Transverse colon (tissue), 3 donors: Measurements from ENCODE around the gene CRNN.

Experiments
- EP300 ChIP-seq: sonication (generic); formaldehyde crosslinking; IDR thresholded peaks from one replicate; pipeline ENCODE4 v1.6.1; 2017; ENCODE audit warnings: antibody characterized with exemption, low read depth
- TF ChIP-seq, protein P1 (sequence below), 5 experiments: fragments of 200-600 bp in 3 of 5; fragments of 450-650 bp in 2 of 5; sonication (generic) in 3 of 5; IDR thresholded peaks; 1 replicate in 2 of 5; 2 replicates in 3 of 5; pipeline ENCODE4 v1.5.1; 2016 to 2017; ENCODE audit warnings: antibody characterized with exemption in 5 of 5, inconsistent platforms in 3 of 5, mild to moderate bottlenecking in 2 of 5, moderate library complexity in 1 of 5

DNA sequence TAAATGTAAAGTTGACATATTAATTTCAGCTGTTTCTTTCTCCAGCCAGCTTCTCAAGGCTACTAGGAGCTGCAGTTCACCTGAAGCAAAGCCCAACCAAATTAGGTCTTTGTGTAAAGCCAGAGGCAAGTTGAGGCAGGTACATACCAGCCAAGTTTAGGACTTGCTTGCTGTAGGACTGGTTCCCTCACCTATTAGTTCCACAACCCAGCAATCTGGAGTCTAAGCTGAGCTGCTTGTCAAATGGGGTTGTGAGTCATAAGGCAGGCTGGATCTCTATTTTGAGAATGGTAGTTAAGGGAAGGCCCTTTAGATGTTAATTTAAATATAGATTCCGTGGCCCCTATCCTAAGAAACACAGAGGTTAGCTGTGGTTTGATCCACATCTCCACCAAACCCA, 46.6 kb downstream of the CRNN start:
- TF ChIP-seq, protein P1, sequence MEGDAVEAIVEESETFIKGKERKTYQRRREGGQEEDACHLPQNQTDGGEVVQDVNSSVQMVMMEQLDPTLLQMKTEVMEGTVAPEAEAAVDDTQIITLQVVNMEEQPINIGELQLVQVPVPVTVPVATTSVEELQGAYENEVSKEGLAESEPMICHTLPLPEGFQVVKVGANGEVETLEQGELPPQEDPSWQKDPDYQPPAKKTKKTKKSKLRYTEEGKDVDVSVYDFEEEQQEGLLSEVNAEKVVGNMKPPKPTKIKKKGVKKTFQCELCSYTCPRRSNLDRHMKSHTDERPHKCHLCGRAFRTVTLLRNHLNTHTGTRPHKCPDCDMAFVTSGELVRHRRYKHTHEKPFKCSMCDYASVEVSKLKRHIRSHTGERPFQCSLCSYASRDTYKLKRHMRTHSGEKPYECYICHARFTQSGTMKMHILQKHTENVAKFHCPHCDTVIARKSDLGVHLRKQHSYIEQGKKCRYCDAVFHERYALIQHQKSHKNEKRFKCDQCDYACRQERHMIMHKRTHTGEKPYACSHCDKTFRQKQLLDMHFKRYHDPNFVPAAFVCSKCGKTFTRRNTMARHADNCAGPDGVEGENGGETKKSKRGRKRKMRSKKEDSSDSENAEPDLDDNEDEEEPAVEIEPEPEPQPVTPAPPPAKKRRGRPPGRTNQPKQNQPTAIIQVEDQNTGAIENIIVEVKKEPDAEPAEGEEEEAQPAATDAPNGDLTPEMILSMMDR (IDR thresholded peaks at IDR 0.05), result no peak
- no peak for TF ChIP-seq EP300
